Epithelial cell of alveolus of lung (primary cell): ENCODE measurements around the gene DCAF11. TPM values are rescaled to one million over a fixed set of nuclear protein-coding genes. Genes with fewer than 3 reads are reported as not detected.

Experiments used
- total RNA-seq: library from RNA; depleted of rRNA; stranded (reverse); fragments of >200 nt; gene quantifications from 2 replicates; pipeline ENCODE4 v1.2.1, GENCODE V29; 2015

Gene DCAF11
- 21.0 and 34.9 TPM in 2 replicates for total RNA-seq

DNA sequence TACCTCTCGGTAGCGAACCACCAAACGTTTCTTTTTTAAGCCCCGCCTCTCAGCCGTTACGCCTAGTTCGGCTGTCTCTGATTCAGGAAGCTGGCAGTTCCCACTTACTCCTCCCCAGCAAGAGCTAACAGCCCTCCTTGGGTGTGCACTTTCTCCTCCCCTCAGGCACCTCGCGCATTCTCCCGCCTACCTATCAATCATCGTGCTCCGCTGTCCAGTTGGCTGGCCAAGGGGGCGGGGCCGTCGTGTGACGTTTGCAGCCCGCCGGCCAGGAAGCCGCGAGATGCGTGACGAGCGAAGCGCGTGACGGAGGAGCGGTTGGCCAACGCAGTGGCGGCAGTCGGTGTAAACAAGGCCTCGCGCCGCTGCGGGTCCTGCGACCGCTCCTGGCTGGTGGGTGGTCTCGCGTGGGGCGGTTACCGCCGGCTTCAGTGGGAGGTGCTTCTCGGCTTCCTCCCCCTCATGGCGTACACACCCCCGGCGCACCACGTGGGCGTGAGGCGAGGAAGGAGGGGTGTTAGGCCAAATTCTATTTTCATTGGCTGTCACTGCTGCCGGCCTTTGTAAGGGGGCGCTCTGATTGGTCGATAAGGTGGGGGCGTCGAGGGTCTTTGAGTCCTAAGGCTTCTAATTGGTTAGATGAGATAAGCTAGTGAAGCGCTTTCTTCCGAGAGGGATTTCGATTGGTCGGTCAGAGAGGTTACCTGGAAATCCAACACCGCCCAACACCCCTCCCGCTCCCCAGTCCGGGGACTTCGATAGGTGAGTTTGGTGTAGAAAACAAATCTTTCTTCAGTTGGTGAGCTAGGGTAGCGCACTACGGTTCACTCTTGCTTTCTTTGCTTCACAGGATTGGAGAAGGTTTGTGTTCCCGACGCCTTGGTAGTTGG lies at the start of gene DCAF11, which contains the start of gene NRL:
TSS of gene DCAF11 (plus strand) at position 246 of the 890 bp plus-strand sequence. CDS start 818 bp downstream, outside the sequence.
TSS of gene NRL (minus strand) at position 418 of the 890 bp plus-strand sequence. CDS start 32,101 bp downstream, outside the sequence.

DNA sequence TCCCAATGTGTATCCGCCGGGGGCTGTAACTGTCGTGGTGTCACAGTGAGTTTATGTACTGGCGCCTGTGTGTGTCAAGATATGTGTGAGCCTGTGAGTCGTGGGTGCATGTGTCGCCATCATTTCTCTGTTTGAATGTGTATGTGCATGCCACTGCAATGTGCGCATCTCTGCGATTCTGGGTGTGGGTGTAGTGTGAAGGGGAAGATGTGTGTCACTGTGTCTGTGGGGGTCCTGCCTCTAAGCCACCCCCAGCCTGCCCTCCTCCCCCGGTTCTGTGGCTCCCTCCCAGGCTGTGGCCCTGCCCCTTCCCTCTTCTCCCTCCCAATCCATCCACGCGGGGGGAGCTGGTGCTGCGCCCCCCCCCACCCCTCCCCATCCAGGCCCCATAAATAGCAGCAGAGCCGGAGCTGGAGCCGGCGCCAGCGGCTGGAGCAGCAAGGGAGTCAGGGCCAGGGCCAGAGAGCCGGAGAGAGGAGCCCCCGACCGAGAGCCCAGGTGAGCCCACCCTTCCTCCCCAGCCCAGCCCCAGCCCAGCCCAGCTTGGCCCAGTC lies 43.4 kb upstream of the DCAF11 start, which contains the start of gene CPNE6:
TSS of gene CPNE6 (plus strand) at position 419 of the 554 bp plus-strand sequence. CDS start 1,375 bp downstream, outside the sequence.

DNA sequence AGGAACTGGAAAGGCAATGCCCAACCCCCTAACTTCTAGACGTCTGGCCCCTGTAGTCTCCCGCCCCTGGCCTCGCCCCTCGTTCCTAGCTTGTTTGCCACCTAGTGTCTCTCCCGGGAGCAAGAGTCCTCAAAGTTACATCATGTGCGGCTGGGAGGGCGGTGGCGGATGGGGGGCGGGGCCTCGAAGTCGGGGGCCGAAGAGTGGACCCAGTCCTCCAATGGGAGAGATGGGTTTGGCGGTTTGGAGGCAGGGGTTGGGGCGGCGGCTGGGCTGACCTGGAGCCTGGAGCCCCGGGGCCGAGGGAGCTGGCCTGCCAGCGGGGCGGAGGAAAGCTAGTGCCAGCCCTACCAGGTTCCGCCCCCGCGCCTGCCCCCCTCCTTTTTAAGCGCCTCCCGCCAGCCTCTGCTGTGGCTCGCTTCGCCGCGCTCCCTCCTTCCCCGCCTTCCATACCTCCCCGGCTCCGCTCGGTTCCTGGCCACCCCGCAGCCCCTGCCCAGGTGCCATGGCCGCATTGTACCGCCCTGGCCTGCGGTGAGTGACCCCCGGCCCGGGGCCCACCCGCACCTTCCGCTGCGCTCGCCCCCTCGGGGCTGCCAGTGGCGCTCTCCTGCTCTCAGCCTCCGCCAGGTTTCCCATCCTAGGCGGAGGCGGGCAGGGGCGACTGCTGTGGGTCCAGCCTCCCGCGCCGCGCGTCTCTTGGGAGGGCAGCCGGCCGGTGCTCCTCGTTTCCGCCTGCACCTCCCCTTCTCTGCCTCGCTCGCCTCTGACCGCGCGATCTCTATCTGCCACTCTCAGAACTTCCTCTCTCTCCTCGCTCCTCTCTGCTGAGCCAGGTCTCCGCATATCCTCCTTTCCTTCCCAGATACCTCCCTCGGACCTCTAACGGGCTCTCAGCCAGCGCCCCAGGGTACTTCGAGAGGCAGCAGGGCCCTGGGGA lies 20.4 kb upstream of the DCAF11 start, which contains the start of gene PCK2:
TSS of gene PCK2 (plus strand) at position 411 of the 940 bp plus-strand sequence. CDS start at position 506, 95 bp downstream.

DNA sequence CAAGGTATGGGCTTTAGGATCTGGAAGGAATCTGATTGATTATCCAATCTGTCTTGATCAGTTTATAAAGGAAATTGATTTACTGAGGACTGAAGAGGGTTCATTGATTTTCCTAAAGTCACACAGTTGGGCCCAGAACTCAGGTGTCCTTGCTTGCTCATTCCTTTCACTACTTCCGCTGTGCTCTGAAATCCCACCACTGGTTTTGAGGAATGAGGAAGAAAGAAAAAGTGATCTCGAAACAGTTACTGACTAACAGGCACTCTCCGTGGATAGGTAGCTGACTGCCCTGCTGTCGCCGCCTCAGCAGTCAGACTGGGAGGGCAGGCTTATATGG lies 15.8 kb downstream of the DCAF11 start, which contains the start of gene FITM1:
TSS of gene FITM1 (plus strand) at position 280 of the 337 bp plus-strand sequence. CDS start 905 bp downstream, outside the sequence.

DNA sequence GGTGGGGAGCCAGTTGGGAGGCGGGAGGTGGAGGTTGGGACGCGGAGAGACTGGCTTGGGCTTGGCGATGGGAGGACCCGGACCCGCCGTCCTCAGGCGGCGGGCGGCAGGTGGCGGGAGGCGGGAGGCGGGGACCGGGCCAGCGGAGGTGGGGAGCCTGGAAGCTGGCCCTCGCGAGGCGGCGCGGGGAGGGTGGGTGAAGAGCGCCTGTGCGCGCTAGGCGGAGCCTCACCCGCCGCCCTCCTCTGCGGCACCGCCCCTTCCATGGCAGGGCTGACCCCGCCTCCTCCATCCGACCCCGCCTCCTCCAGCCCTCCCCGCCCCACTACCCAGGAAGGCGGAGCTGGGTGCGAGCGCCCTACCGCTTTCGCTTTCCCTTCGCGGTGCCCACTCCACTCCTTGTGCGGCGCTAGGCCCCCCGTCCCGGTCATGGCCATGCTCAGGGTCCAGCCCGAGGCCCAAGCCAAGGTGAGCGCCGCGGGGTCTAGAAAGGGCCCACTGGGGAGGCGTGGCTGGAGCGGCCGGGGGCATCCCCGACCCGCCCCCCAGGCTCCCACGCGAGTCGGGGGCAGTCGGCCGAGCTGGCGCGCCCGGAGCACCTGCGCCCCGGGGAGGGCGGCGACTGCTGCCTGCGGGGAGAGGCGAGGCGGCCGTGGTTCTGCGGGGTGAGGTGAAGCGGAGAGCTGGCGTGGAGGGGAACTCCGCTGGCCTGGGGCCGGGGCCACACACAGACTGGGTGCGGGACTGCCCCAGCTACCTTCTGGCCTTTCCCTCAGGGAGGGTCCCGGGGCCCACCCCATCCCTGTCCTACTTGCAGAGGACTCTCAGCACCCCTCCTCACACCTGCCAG lies 21.5 kb downstream of the DCAF11 start, which contains the start of gene PSME1:
TSS of gene PSME1 (plus strand) at position 361 of the 850 bp plus-strand sequence. CDS start at position 430, 69 bp downstream.

DNA sequence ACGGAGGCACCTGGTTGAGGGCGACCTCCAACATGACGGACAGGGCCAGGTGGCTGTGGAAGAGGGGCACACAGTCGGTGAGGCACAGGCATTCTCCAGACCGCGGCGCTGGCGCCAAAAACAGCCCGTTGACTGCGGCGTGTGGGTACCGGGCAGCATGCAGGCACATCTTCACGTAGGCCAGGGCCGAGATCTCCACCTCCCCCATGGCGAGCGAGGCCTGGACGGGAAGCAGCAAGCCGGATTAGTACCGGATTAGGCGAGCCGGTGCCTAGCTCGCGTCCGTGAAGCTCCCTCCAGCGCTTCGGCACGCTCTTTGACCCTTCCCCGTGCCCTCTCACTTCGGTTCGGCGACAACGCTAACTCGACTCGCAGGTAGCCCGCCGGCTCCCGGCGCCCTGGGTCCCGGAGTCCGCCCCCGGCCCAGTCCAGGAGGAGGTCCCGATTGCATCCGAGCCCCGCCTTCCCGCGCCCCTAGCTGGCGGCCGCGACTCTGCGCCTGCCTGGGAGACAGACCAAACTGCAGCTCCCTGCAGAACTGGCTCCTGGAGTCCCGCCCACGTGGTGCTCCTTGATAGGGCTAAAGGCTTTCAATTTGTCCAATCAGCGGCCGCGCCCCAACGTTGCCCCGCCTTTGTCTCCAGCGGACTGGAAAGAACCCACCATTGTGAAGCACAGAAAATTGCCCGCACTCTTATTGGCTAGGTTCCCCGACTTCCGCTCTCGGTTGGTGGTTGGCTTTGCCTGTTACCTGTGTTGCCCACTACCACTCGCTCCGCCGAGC lies 26.7 kb downstream of the DCAF11 start, which contains the start of gene EMC9:
TSS of gene EMC9 (minus strand) at position 495 of the 784 bp plus-strand sequence. CDS start at position 208, 287 bp downstream.

DNA sequence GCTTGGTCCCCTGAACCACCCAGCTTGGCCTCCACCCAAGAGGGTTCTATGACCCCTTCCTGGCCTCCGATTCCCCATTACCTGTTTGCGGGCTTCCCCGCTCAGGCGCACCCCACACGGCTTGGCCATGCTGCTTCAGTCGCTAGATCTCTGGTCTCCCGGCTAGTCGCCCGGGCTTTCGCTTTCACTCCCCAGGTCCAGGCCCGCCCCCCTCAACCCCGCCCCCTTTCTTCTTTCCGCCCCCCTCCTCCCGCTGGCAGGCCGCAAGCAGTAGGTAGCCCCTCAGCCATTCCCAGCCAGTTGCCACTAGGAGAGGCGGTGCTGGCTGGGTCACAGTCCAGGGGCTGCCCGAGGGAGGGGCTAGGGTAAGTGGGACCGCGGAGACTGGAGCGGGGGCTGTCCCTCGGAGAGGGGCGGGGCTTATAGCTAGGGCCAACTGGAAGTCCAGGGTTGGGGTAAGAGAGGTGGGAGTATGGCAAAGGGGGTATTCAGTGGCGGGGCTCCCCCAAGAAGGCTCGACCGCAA lies 31.9 kb downstream of the DCAF11 start, which contains the start of gene PSME2:
TSS of gene PSME2 (minus strand) at position 158 of the 525 bp plus-strand sequence. CDS start at position 129, 29 bp downstream.

DNA sequence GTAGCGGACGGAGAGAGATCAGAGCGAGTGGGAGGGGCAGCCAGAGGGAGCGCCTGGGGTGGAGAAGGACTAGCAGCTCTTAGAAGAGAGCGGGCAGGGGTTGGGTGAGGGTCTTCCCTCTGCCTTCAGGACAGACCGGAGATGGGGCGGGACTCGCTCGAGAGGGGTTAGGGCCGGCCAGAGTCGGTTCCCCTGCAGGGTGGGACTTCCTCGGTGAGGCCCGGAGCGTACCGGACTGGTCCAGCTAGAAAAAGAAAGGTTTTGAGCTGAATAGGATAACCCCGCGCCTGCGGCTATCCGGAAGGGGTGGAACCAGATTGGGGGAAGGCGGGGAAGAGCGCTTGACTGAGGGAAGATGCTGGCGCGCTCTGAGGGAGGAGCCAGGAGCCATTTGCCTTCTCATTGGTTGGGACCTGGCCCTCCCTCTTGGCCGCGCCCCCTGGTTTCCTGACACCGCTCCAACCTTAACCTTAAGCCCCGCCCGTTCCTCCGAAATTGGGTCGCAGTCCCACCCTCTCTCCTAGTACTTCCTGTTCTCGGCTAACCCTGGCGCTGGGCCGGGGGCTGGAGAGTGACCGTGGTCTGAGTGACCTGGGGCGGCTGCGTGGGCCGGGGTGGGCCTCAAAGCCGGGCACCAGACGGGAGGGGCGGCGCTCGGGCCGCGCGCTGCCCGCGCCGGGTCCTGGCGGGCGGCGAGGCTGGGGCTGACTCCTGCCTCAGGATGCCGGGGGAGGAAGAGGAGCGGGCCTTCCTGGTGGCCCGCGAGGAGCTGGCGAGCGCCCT lies 32.6 kb downstream of the DCAF11 start, which contains the start of gene RNF31:
TSS of gene RNF31 (plus strand) at position 521 of the 783 bp plus-strand sequence. CDS start at position 722, 201 bp downstream.

DNA sequence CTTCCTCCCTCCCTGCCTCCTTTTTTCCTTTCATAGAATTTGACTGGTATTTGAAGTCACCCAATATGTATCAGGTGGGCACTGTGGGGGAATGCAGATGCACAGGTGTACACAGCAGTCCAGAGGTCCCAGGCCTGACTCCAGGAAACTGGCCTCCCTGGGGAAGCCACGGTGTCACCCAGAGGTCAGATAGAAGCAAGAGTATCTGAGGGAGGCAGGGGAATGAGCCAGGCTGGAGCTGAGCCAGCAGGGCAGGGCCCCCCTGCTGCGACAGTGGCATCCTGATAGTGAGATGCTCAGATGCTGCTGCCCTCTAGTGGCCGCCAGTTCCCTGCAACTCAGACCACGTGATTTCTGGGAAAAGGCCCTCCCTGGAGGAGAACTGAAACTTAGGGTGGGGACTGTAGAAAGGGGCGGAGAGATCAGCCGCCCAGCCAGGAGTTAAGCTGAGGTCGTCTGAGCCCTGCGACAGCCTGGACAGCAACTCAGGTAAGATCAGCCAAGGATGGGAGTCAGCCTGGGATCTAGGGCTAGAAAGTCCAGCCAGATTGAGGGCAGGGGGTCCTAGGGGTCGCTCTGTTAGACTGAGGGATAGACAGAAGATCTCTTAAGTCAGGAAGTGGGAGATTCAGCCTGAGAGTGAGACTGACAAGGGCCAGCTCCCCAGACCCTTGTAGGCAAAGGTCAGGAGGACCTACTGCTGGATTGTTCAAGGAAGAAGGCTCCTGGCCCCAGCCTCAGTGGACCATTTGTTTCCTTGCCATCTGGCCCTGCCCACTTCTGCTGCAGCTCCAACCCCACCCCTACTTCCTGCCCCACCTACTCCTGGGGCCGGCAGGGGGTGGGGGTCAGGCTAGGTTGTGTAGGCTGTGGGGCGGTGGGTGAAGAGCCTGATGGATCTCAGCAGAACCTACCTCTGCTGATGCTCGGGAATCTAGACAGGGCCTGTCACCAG lies 46.5 kb downstream of the DCAF11 start, which contains the start of gene IRF9:
TSS of gene IRF9 (plus strand) at position 416 of the 955 bp plus-strand sequence. CDS start 880 bp downstream, outside the sequence.

DNA sequence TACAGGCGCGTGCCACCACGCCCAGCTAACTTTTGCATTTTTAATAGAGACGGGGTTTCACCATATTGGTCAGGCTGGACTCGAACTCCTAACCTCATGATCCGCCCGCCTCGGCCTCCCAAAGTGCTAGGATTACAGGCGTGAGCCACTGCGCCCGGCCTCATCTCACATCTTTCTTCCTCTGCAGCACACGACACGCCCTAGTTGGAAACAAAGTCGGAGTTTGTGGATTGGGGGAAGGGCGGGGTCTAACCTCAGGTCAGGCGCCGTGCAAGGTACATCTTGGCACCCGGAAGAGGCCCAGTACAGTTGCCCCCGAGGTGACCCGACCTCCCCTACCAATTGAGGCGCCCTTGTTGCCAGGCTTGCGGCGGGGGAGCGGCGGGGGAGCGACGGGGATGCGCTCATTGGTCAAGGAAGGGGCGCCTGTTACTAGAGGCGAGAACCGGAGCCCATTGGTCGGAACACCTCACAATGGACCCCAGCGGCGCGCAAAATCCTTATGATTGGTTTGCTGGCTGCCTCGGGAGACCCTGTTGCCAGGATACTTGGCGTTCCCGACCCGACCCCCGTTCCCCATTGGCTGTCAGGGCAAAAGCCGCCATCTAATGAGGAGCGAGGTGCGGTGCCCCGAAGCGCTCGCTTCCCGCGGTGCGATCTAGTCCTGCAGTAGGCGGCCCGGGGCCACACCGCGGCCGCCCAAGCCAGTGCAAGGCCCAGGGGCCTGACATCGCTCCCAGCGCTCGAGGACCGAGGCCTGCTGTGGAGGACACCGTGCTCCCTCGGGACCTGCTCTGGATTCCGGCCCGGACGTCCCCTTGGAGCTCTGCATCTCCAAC lies 57.1 kb downstream of the DCAF11 start, which contains the start of gene REC8:
TSS of gene REC8 (plus strand) at position 659 of the 839 bp plus-strand sequence. CDS start 473 bp downstream, outside the sequence.

Other genes starting within 250 kb of the DCAF11 start
- gene DHRS4, start 161.0 kb upstream of the DCAF11 start, total RNA-seq: 41.5 and 50.0 TPM in 2 replicates
- 10.7 and 14.2 TPM in 2 replicates for gene DHRS4L2, start 125.8 kb upstream of the DCAF11 start, total RNA-seq
- 0.64 TPM in 1 of 2 replicates, not detected in the other for gene CARMIL3, start 62.8 kb upstream of the DCAF11 start, total RNA-seq
- not detected in 2 replicates for gene CPNE6, start 43.2 kb upstream of the DCAF11 start, total RNA-seq
- gene PCK2, start 20.5 kb upstream of the DCAF11 start, total RNA-seq: 19.4 and 71.2 TPM in 2 replicates
- 1.0 and 3.0 TPM in 2 replicates for gene NRL, start 172 bp downstream of the DCAF11 start, total RNA-seq
- gene FITM1, start 15.9 kb downstream of the DCAF11 start, total RNA-seq: 0.80 TPM in 1 of 2 replicates, not detected in the other
- gene PSME1, start 21.4 kb downstream of the DCAF11 start, total RNA-seq: 145 and 188 TPM in 2 replicates
- 25.0 and 26.4 TPM in 2 replicates for gene EMC9, start 26.8 kb downstream of the DCAF11 start, total RNA-seq
- 28.7 and 159 TPM in 2 replicates for gene PSME2, start 31.8 kb downstream of the DCAF11 start, total RNA-seq
- 37.0 and 77.7 TPM in 2 replicates for gene RNF31, start 32.7 kb downstream of the DCAF11 start, total RNA-seq
- 44.6 and 54.7 TPM in 2 replicates for gene IRF9, start 46.5 kb downstream of the DCAF11 start, total RNA-seq
- 2.2 and 28.7 TPM in 2 replicates for gene REC8, start 57.3 kb downstream of the DCAF11 start, total RNA-seq
- 24.0 and 41.4 TPM in 2 replicates for gene IPO4, start 74.0 kb downstream of the DCAF11 start, total RNA-seq
- 67.5 and 79.2 TPM in 2 replicates for gene TM9SF1, start 80.7 kb downstream of the DCAF11 start, total RNA-seq
- 0.13 TPM in 1 of 2 replicates, not detected in the other for gene TSSK4, start 90.9 kb downstream of the DCAF11 start, total RNA-seq
- 37.2 and 42.5 TPM in 2 replicates for gene CHMP4A, start 98.7 kb downstream of the DCAF11 start, total RNA-seq
- 18.0 and 22.0 TPM in 2 replicates for gene MDP1, start 101.3 kb downstream of the DCAF11 start, total RNA-seq
- gene NEDD8, start 117.6 kb downstream of the DCAF11 start, total RNA-seq: 189 and 190 TPM in 2 replicates
- 60.1 and 72.7 TPM in 2 replicates for gene GMPR2, start 118.2 kb downstream of the DCAF11 start, total RNA-seq
- gene TINF2, start 127.8 kb downstream of the DCAF11 start, total RNA-seq: 47.3 and 57.3 TPM in 2 replicates
- gene TGM1, start 148.4 kb downstream of the DCAF11 start, total RNA-seq: 0.52 and 1.8 TPM in 2 replicates
- gene RABGGTA, start 156.8 kb downstream of the DCAF11 start, total RNA-seq: 19.6 and 28.6 TPM in 2 replicates
- 17.3 and 21.1 TPM in 2 replicates for gene DHRS1, start 185.0 kb downstream of the DCAF11 start, total RNA-seq
- gene NOP9, start 185.1 kb downstream of the DCAF11 start, total RNA-seq: 18.2 and 18.6 TPM in 2 replicates
- gene CIDEB, start 193.2 kb downstream of the DCAF11 start, total RNA-seq: 0.16 and 1.9 TPM in 2 replicates
- 1.2 and 2.3 TPM in 2 replicates for gene LTB4R2, start 195.4 kb downstream of the DCAF11 start, total RNA-seq
- 0.91 and 2.1 TPM in 2 replicates for gene LTB4R, start 196.7 kb downstream of the DCAF11 start, total RNA-seq
- gene ADCY4, start 220.3 kb downstream of the DCAF11 start, total RNA-seq: 0.39 and 0.88 TPM in 2 replicates
- 0.65 TPM in 1 of 2 replicates, not detected in the other for gene RIPK3, start 225.2 kb downstream of the DCAF11 start, total RNA-seq